ENCODE data around the gene URB1. TPM values are rescaled to one million over a fixed set of nuclear protein-coding genes. Genes with fewer than 3 reads are reported as not detected.

Gene URB1
- total RNA-seq, 1 experiment from 2014 or later, result 17.1 TPM

- H3K36me3 ChIP-seq (ENCODE audit: control insufficient read depth, insufficient read depth, low read length), result no peaks in the 10 kb centered on the region
- H3K4me1 Mint-ChIP-seq (ENCODE audit: low read depth, unreplicated experiment), result no peaks in the 10 kb centered on the region
- intact Hi-C loops (cut with micrococcal nuclease; ENCODE audit: unreplicated experiment), result no loop called here
- no peak overlapping the region for H3K4me3 ChIP-seq (ENCODE audit: low read depth, low read length)
- H3K27ac Mint-ChIP-seq (ENCODE audit: unreplicated experiment), result no peak overlapping the region
- CTCF ChIA-PET, result no interaction called here
- no peaks in the 10 kb centered on the region for H3K27me3 ChIP-seq (replicated peaks; ENCODE audit: control insufficient read depth, insufficient read depth, low read length)
- no peaks in the 10 kb centered on the region for H3K9me3 Mint-ChIP-seq (ENCODE audit: unreplicated experiment)
- POLR2A ChIA-PET, result no interaction called here
- no peaks in the 10 kb centered on the region for H3K4me1 ChIP-seq
- TF ChIP-seq CTCF (IDR thresholded peaks at IDR 0.05; ENCODE audit: insufficient read depth in 1 of 2, low read depth in 1 of 2, low read length in 1 of 2, severe bottlenecking in 1 of 2, unreplicated experiment in 1 of 2), result no peak
- H3K36me3 Mint-ChIP-seq (ENCODE audit: insufficient read depth, unreplicated experiment), result peaks cover 51% of the 10 kb centered on the region
- no peaks in the 10 kb centered on the region for H3K9me3 ChIP-seq
- DNase-seq, result no peak
- BruUV-seq (replicated peaks), result no TSS peak
- H3K4me3 Mint-ChIP-seq (ENCODE audit: unreplicated experiment), result no peak overlapping the region
- H3K27me3 Mint-ChIP-seq (ENCODE audit: insufficient read depth, unreplicated experiment), result no peaks in the 10 kb centered on the region
Observed at GRCh38 chr21:32309906-32310460, 82.8 kb downstream of the URB1 start.

- no peaks in the 10 kb centered on the region for H3K27me3 ChIP-seq (replicated peaks; ENCODE audit: control insufficient read depth, insufficient read depth, low read length)
Observed at GRCh38 chr21:32308696-32309095, 84.1 kb downstream of the URB1 start.

GRCh38 chr21:32307706-32308105 lies 85.1 kb downstream of the URB1 start:
- Mint-ChIP-seq H3K36me3 (ENCODE audit: insufficient read depth, unreplicated experiment) (peaks cover 33% of the 10 kb centered on the region), H3K27ac (ENCODE audit: unreplicated experiment) (no peak overlapping the region), H3K4me3 (ENCODE audit: unreplicated experiment) (no peak overlapping the region), H3K9me3 (ENCODE audit: unreplicated experiment) (no peaks in the 10 kb centered on the region), H3K4me1 (ENCODE audit: low read depth, unreplicated experiment) (no peaks in the 10 kb centered on the region), H3K27me3 (ENCODE audit: insufficient read depth, unreplicated experiment) (no peaks in the 10 kb centered on the region)
- no peaks in the 10 kb centered on the region for H3K36me3 ChIP-seq (ENCODE audit: control insufficient read depth, insufficient read depth, low read length)
- no peaks in the 10 kb centered on the region for H3K27me3 ChIP-seq (replicated peaks; ENCODE audit: control insufficient read depth, insufficient read depth, low read length)
- ChIA-PET CTCF (no interaction called here), POLR2A (interaction anchor here (0.6 kb wide), 1 partner anchor 521 kb away, joined by 3 read pairs; no protein-coding TSS in a partner anchor)
- DNase-seq, result no peak
- no peaks in the 10 kb centered on the region for H3K4me1 ChIP-seq
- intact Hi-C loops (cut with micrococcal nuclease; ENCODE audit: unreplicated experiment), result no loop called here
- no TSS peak for BruUV-seq (replicated peaks)
- H3K4me3 ChIP-seq (ENCODE audit: low read depth, low read length), result no peak overlapping the region
- TF ChIP-seq CTCF (IDR thresholded peaks at IDR 0.05; ENCODE audit: insufficient read depth in 1 of 2, low read depth in 1 of 2, low read length in 1 of 2, severe bottlenecking in 1 of 2, unreplicated experiment in 1 of 2), result no peak
- no peaks in the 10 kb centered on the region for H3K9me3 ChIP-seq

More at GRCh38 chr21:32308696-32309095, 84.1 kb downstream of the URB1 start:
- DNase-seq, result no peak
- POLR2A ChIA-PET, result interaction anchor here (0.6 kb wide), 1 partner anchor 1714 kb away, joined by 3 read pairs; no protein-coding TSS in a partner anchor
- H3K4me3 Mint-ChIP-seq (ENCODE audit: unreplicated experiment), result no peak overlapping the region
- no peaks in the 10 kb centered on the region for H3K9me3 ChIP-seq
- H3K4me1 ChIP-seq, result no peaks in the 10 kb centered on the region
- TF ChIP-seq CTCF (IDR thresholded peaks at IDR 0.05; ENCODE audit: insufficient read depth in 1 of 2, low read depth in 1 of 2, low read length in 1 of 2, severe bottlenecking in 1 of 2, unreplicated experiment in 1 of 2), result no peak
- H3K27ac Mint-ChIP-seq (ENCODE audit: unreplicated experiment), result no peak overlapping the region
- H3K4me3 ChIP-seq (ENCODE audit: low read depth, low read length), result no peak overlapping the region
- H3K4me1 Mint-ChIP-seq (ENCODE audit: low read depth, unreplicated experiment), result no peaks in the 10 kb centered on the region
- CTCF ChIA-PET, result no interaction called here
- no peaks in the 10 kb centered on the region for H3K9me3 Mint-ChIP-seq (ENCODE audit: unreplicated experiment)
- H3K36me3 Mint-ChIP-seq (ENCODE audit: insufficient read depth, unreplicated experiment), result peaks cover 42% of the 10 kb centered on the region
- H3K27me3 Mint-ChIP-seq (ENCODE audit: insufficient read depth, unreplicated experiment), result no peaks in the 10 kb centered on the region
- intact Hi-C loops (cut with micrococcal nuclease; ENCODE audit: unreplicated experiment), result no loop called here
- H3K36me3 ChIP-seq (ENCODE audit: control insufficient read depth, insufficient read depth, low read length), result no peaks in the 10 kb centered on the region
- BruUV-seq (replicated peaks), result no TSS peak
